ENCODE measurements around the gene NRIP2.

Gene NRIP2

GRCh38 chr12:2804393-2805142 lies 30.3 kb downstream of the NRIP2 start:
- TF ChIP-seq SUZ12 (IDR thresholded peaks at IDR 0.05; ENCODE audit: extremely low read depth, insufficient read depth, insufficient read length) (no peak), ZNF274 (IDR thresholded peaks at IDR 0.05; ENCODE audit: low read depth, low read length) (no peak), YY1 (IDR thresholded peaks at IDR 0.05; ENCODE audit: insufficient read depth, insufficient read length) (no peak)
- H3K4me3 ChIP-seq (ENCODE audit: insufficient read length, low read depth): no peak overlapping the region
- no peaks in the 10 kb centered on the region for H3K4me1 ChIP-seq (ENCODE audit: insufficient read depth, insufficient read length)
- no peak overlapping the region for H3K9ac ChIP-seq (ENCODE audit: insufficient read length, low read depth)
- DNase-seq (ENCODE audit: low read depth, low spot score): no peak
- H3K9me3 ChIP-seq (ENCODE audit: insufficient read depth, low read length): no peaks in the 10 kb centered on the region
- no peaks in the 10 kb centered on the region for H3K27me3 ChIP-seq (ENCODE audit: insufficient read depth, insufficient read length)
- H3K36me3 ChIP-seq (ENCODE audit: insufficient read depth, insufficient read length, low read length): peaks cover 83% of the 10 kb centered on the region

DNA sequence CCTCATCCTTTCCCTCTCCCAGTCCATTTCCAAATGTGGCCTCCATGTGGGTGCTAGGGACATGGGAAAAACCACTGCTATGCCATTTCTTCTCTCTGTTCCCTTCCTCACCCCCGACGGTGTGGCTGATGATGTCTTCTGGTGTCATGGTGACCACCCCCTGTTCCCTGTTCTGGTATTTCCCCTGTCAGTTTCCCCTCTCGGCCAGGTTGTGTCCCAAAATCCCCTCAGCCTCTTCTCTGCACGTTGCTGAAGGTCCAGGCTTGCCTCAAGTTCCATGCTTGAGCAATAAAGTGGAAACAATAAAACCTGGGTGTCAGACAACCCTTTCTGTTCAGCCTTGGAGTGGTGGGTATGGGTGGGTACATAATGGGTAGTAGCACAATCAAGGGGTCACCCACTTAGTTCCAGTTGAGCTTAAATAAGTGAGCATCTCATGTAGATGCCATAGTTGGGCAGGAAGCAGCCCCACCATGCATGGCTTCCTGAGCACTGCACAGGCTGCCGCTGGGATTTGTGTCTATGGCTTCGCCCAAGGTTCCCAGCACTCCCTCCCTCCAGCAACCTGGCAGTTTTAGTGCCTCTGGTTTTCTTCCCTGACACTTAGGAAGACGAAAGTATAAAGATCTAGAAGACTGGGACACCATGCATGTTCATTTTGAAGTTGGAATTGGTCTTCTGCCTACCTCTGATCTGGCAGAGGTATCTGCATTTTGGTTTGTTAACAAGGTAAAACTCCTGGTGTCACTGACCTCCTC lies 31.0 kb downstream of the NRIP2 start:
- DNase-seq (ENCODE audit: low read depth, low spot score): no peak
- H3K36me3 ChIP-seq (ENCODE audit: insufficient read depth, insufficient read length, low read length): peaks cover 90% of the 10 kb centered on the region
- H3K9me3 ChIP-seq (ENCODE audit: insufficient read depth, low read length): no peaks in the 10 kb centered on the region
- no peak overlapping the region for H3K9ac ChIP-seq (ENCODE audit: insufficient read length, low read depth)
- no peak for TF ChIP-seq YY1 (IDR thresholded peaks at IDR 0.05; ENCODE audit: insufficient read depth, insufficient read length)
- no peak for TF ChIP-seq SUZ12 (IDR thresholded peaks at IDR 0.05; ENCODE audit: extremely low read depth, insufficient read depth, insufficient read length)
- no peak for TF ChIP-seq ZNF274 (IDR thresholded peaks at IDR 0.05; ENCODE audit: low read depth, low read length)
- H3K4me3 ChIP-seq (ENCODE audit: insufficient read length, low read depth): no peak overlapping the region
- no peaks in the 10 kb centered on the region for H3K27me3 ChIP-seq (ENCODE audit: insufficient read depth, insufficient read length)
- no peaks in the 10 kb centered on the region for H3K4me1 ChIP-seq (ENCODE audit: insufficient read depth, insufficient read length)

- Histone ChIP-seq H3K9me3 (ENCODE audit: insufficient read depth, low read length) (no peaks in the 10 kb centered on the region), H3K27me3 (ENCODE audit: insufficient read depth, insufficient read length) (no peaks in the 10 kb centered on the region), H3K4me1 (ENCODE audit: insufficient read depth, insufficient read length) (peaks cover 15% of the 10 kb centered on the region), H3K36me3 (ENCODE audit: insufficient read depth, insufficient read length, low read length) (peaks cover 100% of the 10 kb centered on the region), H3K9ac (ENCODE audit: insufficient read length, low read depth) (no peak overlapping the region), H3K4me3 (ENCODE audit: insufficient read length, low read depth) (no peak overlapping the region)
- DNase-seq (ENCODE audit: low read depth, low spot score): no peak
- no peak for TF ChIP-seq YY1 (IDR thresholded peaks at IDR 0.05; ENCODE audit: insufficient read depth, insufficient read length)
- TF ChIP-seq ZNF274 (IDR thresholded peaks at IDR 0.05; ENCODE audit: low read depth, low read length): no peak
- TF ChIP-seq SUZ12 (IDR thresholded peaks at IDR 0.05; ENCODE audit: extremely low read depth, insufficient read depth, insufficient read length): no peak
These were observed 33.6 kb downstream of the NRIP2 start for GRCh38 chr12:2801044-2801783.

DNA sequence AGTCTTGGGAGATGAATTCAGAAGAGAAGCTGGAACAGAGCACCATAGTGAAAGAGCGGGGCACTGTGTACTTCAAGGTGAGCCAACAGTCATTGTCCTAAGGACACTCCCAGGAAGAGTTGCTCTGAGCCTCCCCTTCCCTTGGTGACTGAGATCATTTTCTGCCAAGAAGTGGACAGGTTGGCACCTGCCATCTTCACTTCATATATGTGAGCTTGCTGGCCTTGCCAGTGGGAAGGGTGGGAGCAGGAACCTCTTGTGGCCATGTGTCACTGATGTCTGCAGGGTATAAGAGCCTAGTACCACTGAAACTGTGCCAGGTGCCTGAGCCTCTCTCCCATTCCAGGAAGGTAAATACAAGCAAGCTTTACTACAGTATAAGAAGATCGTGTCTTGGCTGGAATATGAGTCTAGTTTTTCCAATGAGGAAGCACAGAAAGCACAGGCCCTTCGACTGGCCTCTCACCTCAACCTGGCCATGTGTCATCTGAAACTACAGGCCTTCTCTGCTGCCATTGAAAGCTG lies 34.7 kb downstream of the NRIP2 start:
- Histone ChIP-seq H3K4me1 (ENCODE audit: insufficient read depth, insufficient read length) (peaks cover 15% of the 10 kb centered on the region), H3K36me3 (ENCODE audit: insufficient read depth, insufficient read length, low read length) (peaks cover 94% of the 10 kb centered on the region), H3K9me3 (ENCODE audit: insufficient read depth, low read length) (no peaks in the 10 kb centered on the region), H3K27me3 (ENCODE audit: insufficient read depth, insufficient read length) (no peaks in the 10 kb centered on the region), H3K9ac (ENCODE audit: insufficient read length, low read depth) (no peak overlapping the region), H3K4me3 (ENCODE audit: insufficient read length, low read depth) (no peak overlapping the region)
- DNase-seq (ENCODE audit: low read depth, low spot score): no peak
- TF ChIP-seq YY1 (IDR thresholded peaks at IDR 0.05; ENCODE audit: insufficient read depth, insufficient read length) (no peak), ZNF274 (IDR thresholded peaks at IDR 0.05; ENCODE audit: low read depth, low read length) (no peak), SUZ12 (IDR thresholded peaks at IDR 0.05; ENCODE audit: extremely low read depth, insufficient read depth, insufficient read length) (no peak)

- Histone ChIP-seq H3K9ac (ENCODE audit: insufficient read length, low read depth) (peak overlapping the region; percentile 0), H3K4me1 (ENCODE audit: insufficient read depth, insufficient read length) (peaks cover 26% of the 10 kb centered on the region), H3K36me3 (ENCODE audit: insufficient read depth, insufficient read length, low read length) (peaks cover 71% of the 10 kb centered on the region), H3K9me3 (ENCODE audit: insufficient read depth, low read length) (no peaks in the 10 kb centered on the region), H3K27me3 (ENCODE audit: insufficient read depth, insufficient read length) (no peaks in the 10 kb centered on the region), H3K4me3 (ENCODE audit: insufficient read length, low read depth) (no peak overlapping the region)
- DNase-seq (ENCODE audit: low read depth, low spot score): no peak
- TF ChIP-seq ZNF274 (IDR thresholded peaks at IDR 0.05; ENCODE audit: low read depth, low read length) (no peak), YY1 (IDR thresholded peaks at IDR 0.05; ENCODE audit: insufficient read depth, insufficient read length) (no peak), SUZ12 (IDR thresholded peaks at IDR 0.05; ENCODE audit: extremely low read depth, insufficient read depth, insufficient read length) (no peak)
These were observed 37.0 kb downstream of the NRIP2 start for GRCh38 chr12:2797721-2798418.

DNA sequence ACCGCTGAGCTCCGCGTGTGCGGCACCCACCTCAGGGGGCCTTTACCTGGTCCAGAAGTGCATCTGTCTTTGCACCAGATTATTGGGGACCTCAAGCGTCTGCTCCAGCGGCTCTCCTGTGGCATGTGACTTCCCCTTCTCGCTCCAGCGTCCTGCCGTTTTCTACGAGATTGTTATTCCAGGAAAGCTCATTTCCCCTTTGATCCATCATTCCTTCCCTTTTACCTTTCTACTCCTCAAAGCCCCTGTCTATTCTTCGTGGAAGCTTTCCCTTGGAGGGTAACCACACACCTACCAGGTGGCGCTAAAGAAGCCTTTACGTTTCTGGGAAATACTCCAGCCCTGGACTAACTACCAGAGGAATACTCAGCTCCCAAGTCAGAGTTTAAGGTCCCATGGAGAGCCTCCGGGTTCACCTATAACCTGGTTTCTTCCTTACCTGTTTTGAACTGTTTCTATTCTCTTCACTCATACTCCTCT lies 38.6 kb downstream of the NRIP2 start:
- no peaks in the 10 kb centered on the region for H3K9me3 ChIP-seq (ENCODE audit: insufficient read depth, low read length)
- H3K36me3 ChIP-seq (ENCODE audit: insufficient read depth, insufficient read length, low read length): peaks cover 55% of the 10 kb centered on the region
- no peak for DNase-seq (ENCODE audit: low read depth, low spot score)
- H3K9ac ChIP-seq (ENCODE audit: insufficient read length, low read depth): peak overlapping the region; percentile 97
- TF ChIP-seq YY1 (IDR thresholded peaks at IDR 0.05; ENCODE audit: insufficient read depth, insufficient read length): no peak
- TF ChIP-seq ZNF274 (IDR thresholded peaks at IDR 0.05; ENCODE audit: low read depth, low read length): no peak
- no peak for TF ChIP-seq SUZ12 (IDR thresholded peaks at IDR 0.05; ENCODE audit: extremely low read depth, insufficient read depth, insufficient read length)
- H3K27me3 ChIP-seq (ENCODE audit: insufficient read depth, insufficient read length): no peaks in the 10 kb centered on the region
- H3K4me3 ChIP-seq (ENCODE audit: insufficient read length, low read depth): peak overlapping the region; percentile 96
- H3K4me1 ChIP-seq (ENCODE audit: insufficient read depth, insufficient read length): peaks cover 27% of the 10 kb centered on the region

All from NT2/D1 (cell line).